ENCODE measurements around the gene NEK8.
"Not testable (repeated sequence)": the region's sequence is repeated elsewhere in the genome, so short reads cannot be mapped to it uniquely, and the experiment has no call there.

The NEK8 gene

DNA sequence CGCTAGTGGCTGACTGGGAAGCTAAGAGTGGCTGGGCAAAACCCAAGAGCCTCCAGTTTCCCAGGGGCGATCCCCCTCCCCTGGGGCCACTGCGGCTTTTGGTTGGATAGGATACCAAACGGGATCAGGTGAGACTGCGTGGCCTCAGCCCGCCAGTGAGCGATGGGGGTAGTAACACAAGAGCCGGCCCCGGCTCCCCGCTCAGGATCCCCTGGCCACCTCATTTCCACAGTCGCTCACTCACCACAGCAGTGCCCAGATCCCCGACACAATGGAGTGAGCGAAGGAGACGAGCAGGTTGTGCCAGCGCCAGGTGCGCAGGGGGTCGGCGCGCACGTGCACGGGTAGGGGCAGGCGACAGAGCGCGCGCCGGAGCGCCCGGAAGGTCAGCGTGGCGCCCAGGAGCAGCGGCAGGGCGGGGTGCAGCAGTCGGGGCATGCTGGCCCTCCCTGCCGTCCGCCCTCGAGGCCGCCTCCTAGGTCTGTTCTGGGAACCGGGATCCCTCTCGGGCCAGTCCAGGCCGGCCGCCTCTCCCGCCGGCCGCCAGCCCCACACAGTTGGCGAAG lies 2.8 kb upstream of the NEK8 start:
- peak; percentile 81 for DNase-seq

DNA sequence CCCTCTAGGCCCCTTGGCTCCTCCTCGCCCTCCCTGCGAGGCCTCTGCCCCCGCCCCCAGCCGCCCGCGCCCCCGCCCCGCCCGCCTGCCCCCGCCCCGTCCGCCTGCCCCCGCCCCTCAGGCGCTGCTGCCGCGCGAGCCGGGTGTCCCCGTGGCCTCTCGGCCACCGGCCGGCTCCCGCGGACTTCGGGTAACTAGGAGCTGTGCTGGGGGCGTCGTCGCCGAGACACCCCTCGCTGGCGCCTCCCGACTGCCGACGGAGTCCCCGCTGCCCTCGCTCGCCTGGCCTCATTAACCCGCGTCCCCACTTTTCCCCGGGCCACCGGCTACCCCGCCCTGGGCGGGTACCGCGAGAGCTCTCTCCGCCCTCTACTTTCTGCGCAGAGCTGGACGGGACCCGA lies 2.4 kb upstream of the NEK8 start, which contains the start of gene TLCD1:
TSS of gene TLCD1 (minus strand) at position 8 of the 401 bp plus-strand sequence. CDS start 136 bp downstream, outside the sequence.
- DNase-seq: peak; percentile 70

DNA sequence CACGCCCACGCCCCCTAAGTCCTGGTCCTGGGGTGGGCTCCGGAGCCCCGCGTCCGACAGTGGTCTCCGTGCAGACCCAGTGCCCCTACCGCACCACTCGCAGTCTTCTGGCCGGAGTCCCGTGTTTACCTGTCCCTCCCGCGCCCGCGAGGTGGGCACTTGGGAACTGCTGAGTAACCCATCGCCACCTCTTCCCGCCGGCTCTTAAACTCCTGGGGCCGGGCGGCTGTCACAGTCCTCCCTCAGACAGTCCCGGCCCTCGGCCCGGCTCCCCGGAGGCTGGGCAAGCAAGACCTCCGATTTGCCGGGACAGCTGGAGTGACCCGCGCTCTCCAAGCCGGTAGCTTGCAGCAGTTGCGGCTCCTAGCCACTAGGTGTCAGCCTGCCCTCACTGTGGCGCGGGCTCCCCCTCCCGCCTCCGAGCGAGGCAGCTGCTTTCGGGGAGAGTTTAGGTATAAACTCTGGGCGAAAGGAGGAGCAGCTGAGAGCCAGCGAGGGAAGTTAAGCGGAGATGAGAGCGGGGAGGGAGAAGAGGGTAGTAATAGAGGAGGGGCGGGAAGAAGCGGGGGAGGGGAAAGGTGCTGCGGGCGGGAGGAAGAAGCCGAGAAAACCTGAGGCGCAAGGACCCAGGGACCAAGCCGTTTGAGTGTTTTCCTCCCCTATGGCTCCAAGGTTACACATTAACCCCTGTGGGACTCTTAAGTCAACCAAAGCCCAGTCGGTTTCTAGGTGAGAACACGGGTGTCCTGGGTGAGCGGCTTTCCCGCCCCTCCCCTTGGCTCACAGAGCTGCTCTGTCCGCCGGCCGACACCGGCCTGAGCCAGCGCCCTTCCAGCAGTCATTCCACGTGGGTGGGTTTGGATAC lies 1.7 kb upstream of the NEK8 start:
- DNase-seq: peak; percentile 91

DNA sequence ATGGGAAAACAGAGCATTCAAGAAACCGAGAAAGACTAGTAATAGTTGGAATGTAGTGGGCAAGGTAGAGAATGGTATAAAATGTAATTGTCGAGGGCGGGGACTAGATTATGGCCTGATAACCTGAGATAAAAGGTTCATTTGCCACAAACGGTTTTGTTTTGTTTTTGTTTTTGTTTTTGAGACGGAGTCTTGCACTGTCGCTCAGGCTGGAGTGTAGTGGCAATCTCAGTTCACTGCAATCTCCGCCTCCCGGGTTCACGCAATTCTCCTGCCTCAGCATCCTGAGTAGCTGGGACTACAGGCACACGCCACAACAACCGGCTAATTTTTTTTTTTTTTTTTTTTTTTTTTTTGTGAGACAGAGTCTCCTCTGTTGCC lies 1.4 kb downstream of the NEK8 start:
- no peak for DNase-seq

DNA sequence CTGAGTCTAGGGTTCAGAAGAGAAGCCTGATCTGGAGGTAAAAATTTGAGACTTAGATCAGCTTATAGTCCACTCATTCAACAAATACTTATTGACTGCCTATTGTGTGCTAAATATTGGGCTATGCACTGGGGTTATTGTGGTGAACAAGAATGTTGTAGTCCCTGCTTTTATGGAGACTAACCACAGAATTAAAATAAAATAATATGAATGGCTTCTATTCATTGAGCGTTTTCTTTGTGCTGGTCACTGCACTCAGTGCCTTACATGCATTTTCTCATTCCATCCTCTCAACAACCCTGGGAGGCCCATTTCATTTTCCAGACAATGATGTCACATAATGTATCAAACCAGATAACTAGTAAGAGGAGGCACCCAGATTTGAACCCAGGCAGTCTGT lies 4.8 kb downstream of the NEK8 start:
- no peak for DNase-seq

DNA sequence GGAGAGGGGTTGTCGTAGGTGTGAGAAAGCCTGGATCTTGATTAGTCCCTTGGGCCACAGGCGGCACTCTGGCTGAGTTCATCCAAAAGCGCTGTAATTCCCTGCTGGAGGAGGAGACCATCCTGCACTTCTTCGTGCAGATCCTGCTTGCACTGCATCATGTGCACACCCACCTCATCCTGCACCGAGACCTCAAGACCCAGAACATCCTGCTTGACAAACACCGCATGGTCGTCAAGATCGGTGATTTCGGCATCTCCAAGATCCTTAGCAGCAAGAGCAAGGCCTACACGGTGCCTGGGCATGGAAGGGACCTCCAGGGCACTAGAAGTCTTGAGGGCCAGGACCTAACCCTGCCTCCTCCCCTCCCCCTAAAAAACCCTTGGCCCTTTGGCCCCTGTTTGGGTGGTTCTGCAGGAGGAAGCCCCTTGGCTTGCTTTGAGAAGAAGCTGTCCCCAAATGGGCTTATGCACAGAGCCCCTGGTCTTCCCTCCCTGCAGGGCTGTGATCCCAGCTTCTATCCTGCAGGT lies 6.2 kb downstream of the NEK8 start:
- no peak for DNase-seq

DNA sequence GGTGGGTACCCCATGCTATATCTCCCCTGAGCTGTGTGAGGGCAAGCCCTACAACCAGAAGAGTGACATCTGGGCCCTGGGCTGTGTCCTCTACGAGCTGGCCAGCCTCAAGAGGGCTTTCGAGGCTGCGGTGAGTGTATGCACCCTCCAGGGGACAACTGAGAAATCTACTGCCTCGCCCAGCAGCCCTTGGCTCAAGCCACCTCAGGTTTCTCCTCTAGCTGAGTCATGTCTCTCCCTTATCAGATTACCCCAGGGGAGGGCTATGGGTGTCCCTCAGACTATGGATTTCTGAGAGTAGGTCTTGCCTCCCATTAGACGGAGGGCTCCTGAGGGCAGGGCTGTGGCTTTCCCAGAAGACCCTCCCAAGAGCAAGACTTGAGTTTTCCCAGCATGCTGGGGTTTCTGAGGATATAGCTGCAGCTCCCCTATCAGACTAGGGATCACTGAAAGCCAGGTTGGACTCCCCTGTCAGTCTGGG lies 6.7 kb downstream of the NEK8 start:
- DNase-seq: no peak

DNA sequence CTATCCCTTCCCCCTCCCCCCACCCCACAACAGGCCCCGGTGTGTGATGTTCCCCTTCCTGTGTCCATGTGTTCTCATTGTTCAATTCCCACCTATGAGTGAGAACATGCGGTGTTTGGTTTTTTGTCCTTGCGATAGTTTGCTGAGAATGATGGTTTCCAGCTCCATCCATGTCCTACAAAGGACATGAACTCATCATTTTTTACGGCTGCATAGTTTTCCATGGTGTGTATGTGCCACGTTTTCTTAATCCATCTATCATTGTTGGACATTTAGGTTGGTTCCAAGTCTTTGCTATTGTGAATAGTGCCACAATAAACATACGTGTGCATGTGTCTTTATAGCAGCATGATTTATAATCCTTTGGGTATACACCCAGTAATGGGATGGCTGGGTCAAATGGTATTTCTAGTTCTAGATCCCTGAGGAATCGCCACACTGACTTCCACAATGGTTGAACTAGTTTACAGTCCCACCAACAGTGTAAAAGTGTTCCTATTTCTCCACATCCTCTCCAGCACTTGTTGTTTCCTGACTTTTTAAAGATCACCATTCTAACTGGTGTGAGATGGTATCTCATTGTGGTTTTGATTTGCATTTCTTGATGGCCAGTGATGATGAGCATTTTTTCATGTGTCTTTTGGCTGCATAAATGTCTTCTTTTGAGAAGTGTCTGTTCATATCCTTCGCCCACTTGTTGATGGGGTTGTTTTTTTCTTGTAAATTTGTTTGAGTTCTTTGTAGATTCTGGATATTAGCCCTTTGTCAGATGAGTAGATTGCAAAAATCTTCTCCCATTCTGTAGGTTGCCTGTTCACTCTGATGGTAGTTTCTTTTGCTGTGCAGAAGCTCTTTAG lies 7.6 kb downstream of the NEK8 start:
- not testable (repeated sequence) for DNase-seq

DNA sequence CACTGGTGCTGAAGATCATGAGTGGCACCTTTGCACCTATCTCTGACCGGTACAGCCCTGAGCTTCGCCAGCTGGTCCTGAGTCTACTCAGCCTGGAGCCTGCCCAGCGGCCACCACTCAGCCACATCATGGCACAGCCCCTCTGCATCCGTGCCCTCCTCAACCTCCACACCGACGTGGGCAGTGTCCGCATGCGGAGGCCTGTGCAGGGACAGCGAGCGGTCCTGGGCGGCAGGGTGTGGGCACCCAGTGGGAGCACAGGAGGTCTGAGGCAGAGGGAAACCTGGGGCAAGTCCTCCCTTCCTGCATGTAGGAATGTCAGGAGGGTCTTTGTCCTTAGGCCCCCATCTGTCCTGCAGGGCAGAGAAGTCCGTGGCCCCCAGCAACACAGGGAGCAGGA lies 8.7 kb downstream of the NEK8 start:
- no peak for DNase-seq

DNA sequence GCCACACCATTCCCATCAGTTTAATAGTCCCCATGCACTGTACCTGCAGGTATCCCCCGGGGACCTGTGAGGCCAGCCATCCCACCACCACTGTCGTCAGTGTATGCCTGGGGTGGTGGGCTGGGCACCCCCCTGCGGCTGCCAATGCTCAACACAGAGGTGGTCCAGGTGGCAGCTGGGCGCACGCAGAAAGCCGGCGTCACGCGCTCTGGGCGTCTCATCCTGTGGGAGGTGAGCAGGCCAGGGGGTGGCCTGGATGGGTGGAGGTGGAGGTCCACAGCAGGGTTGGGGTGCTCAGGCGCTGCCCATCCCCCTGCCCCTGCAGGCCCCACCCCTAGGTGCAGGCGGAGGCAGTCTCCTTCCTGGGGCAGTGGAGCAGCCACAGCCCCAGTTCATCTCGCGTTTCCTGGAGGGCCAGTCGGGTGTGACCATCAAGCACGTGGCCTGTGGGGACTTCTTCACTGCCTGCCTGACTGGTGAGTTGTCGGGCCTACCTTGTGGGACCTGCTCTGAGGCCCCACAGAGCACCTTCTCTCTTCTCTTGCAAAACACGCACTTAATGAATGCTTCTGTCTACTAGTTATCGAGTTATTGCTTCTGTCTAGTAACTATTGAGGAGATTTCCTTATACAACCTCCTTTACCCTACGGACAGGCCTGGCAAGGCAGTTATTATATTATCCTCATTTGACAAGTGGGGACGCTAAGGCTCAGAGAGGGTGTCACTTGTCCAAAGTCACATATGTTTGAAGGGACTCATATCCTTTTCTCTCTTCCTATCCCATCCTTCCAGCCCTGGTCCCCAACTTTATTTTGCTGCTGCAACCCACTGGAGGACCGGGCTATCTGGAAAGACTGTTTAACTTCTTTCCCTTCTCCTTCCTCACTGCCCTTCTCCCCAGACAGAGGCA lies 9.4 kb downstream of the NEK8 start:
- DNase-seq: no peak

DNA sequence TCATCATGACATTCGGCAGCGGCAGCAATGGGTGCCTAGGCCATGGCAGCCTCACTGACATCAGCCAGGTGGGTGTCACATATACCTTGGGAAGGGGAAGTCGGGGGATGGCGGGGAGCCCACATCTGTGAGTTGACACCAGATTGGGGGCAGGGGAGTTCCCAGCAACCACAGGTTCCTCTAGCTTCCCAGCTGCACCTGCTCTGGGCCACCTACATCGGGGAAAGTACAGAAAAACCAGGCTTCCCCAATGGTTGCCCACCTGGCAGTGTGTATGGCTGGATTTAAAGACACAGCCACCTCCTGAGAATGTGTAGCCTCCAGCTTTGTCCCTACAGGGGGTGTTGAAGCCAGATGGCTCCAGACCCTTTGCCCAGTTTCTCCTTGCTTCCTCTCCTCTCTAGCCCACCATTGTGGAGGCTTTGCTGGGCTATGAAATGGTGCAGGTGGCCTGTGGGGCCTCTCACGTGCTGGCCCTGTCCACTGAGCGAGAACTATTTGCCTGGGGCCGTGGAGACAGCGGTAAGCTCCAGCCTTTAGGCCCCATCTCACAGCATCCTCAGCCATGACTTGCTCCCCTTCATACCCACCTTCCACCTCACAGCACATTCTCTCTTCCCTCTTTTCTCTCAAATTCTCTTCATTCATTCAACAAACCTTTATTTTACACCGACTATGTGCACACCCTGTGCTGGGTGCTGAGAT lies 10.2 kb downstream of the NEK8 start:
- no peak for DNase-seq

DNA sequence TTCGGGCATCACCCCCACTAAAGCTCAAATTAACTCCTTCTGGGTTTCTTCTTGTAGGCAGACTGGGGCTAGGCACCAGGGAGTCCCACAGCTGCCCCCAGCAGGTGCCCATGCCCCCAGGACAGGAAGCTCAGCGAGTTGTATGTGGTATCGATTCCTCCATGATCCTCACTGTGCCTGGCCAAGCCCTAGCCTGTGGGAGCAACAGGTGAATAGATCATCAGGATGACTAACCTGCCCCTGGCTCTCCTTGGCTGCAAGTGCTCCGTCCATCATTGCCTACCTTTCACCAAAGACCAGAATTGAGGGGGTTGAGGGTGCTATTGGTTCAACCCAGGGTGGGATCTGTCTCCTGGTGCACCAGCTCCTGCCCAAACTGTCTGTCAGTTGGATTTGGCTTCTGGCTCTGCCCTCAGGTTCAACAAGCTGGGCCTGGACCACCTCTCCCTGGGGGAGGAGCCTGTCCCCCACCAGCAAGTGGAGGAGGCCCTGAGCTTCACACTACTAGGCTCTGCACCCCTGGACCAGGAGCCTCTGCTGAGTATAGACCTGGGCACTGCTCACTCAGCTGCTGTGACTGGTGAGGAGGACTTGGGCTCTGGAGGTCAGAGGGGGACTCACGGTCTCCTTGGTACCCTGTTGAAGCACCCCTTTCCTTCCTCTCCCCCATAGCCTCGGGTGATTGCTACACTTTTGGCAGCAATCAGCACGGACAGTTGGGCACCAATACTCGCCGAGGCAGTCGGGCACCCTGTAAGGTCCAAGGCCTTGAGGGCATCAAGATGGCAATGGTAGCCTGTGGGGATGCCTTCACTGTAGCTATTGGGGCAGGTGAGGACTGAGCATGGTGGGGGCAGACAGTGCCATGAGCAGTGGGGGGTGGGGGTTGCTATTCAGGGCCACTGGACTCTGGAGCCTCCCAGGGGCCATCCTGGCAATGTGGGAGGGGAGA lies 12.1 kb downstream of the NEK8 start:
- DNase-seq: no peak

DNA sequence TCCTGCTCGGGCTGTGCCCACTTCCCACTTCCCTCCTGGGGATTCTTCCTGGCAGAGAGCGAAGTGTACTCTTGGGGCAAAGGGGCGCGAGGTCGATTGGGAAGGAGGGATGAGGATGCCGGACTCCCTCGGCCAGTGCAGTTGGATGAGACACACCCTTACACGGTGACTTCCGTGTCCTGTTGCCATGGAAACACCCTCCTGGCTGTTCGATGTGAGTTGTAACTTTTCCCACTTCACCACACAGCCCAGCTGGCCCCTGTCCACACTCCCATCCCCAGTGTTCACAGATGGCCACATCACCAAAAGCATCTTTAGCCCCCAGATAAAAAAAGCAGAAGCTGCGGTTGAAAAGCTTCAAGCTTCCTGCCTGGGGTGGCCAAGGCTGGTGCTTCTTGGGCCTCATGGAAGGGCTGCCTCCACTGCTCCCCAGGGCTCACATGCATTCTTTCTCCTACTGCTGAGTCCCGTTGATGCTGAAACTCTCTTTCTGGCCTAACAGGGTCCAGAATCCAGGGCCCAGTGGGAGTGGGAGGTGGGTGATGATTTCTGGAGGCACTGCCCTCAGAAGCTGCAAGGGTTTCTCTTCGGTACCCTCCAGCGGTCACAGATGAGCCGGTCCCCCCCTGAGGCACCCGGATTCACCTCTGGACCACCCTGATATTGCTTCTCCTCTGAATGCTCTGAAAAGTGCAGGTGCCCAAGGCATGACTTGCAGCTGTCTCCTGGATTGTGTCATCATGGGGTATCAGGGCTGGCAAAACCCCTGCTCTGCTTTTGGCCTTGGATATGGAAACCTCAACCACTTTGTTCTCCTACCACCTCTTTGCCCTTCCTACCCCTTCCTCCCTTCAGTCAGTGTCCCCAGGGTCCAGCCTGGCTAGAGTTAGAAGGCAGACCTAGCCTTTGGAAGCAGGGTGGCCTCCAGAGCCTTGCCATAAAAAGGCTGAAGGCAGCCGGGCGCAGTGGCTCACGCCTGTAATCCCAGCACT lies 13.1 kb downstream of the NEK8 start:
- DNase-seq: no peak

DNA sequence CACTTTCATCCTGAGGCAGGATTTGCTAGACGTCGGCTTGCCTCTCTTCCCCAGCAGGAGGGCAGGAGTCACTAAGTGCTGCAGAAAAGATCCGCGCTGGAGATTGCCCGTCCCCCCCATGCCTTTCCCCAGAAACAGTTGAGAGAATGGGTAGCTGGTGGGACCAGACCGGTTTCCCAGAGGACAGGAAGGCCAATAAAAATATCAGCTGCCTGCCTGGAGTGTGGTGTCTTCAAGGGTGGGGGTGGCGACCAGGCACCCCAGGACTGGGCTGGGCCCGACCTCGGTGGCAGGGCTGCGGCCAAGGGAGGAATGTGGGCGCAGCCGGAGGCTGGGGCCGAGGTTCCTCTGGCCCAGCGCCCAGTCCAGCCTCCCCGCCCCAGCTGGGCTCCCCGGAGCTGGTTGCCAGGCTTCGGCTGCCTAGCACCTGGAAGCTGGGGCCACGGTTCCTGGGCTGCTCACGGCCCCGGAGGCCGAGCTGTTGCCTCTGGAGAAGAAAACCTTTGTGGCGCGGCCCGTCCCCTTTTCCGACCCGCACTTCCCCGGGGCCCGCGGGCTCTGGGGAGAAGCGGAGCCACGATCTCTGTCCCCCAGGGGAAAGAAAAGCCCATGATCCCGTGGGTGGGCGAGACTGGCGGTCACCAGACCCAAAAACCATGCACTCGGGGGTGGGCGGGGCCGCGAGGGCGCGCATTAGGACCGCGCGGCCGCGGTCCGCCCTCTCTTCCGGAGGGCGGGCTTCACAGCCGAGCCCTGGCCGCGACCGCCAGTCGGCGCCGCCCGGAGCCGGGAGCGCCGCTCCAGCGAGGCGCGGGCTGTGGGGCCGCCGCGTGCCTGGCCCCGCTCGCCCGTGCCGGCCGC lies 14.9 kb downstream of the NEK8 start, which contains the start of gene TRAF4:
TSS of gene TRAF4 (plus strand) at position 769 of the 861 bp plus-strand sequence. CDS start 102 bp downstream, outside the sequence.
- DNase-seq: peak; percentile 91

DNA sequence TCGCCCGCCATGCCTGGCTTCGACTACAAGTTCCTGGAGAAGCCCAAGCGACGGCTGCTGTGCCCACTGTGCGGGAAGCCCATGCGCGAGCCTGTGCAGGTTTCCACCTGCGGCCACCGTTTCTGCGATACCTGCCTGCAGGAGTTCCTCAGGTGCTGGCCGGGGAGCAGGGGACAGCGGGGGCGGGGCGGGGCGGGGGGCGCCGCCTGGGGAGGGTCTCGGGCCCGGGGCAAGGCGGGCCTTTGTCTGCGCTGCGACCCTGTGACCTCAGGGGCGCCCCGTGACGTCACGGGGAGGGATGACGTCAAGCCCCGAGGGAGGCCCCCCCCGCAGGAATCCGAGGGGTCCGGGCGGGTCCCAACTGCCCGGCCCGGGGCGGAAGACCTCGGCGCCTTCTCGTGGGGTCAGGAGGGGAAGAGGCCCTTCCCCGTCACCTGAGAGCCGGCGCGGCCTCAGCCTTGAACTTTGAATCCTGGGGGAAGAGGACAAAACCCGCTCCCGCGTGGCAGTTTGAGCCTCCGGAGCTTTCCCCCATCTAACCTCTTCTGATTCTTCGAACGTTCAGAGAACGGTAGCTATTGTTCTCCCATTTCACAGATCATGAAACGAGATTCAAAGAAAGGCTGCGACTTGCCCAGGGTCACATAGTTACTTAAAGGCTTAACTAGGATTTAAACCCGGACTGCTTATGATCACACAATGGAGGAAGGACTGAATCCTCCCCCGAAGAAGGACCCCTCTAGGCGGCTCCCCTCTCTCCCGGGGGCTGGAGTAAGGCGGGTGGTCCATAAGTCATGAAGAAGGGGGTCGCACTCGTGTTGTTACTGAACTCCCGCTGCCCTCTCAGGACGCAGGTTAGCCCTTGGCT lies 15.8 kb downstream of the NEK8 start:
- DNase-seq: peak; percentile 66

All from fibroblast of skin of back (primary cell).